Mesenchymal stem cell (in vitro differentiated cells and primary cell): ENCODE data around the gene GATAD2B.

Experiments
- DNase-seq: peaks from one replicate; pipeline ENCODE4 v3.0.0-alpha.2; 2013
- H2AFZ ChIP-seq: one replicate; pipeline ENCODE4 v1.6.1; 2013; ENCODE audit warnings: low read depth, mild to moderate bottlenecking, control low read depth, inconsistent platforms, low read length, moderate library complexity
- H2AK5ac ChIP-seq: 2 replicates; pipeline ENCODE4 v1.6.1; 2013; ENCODE audit warnings: low read length, moderate library complexity, mild to moderate bottlenecking, inconsistent platforms; ENCODE audit not compliant: severe bottlenecking
- H2BK120ac ChIP-seq: one replicate; pipeline ENCODE4 v1.6.1; 2013; ENCODE audit warnings: low read depth, mild to moderate bottlenecking, inconsistent platforms, low read length, moderate library complexity
- H2BK12ac ChIP-seq, 2 experiments: one replicate each; pipeline ENCODE4 v1.6.1; 2013; ENCODE audit warnings: inconsistent platforms in 2 of 2, low read length in 2 of 2, mild to moderate bottlenecking in 2 of 2, moderate library complexity in 2 of 2, control low read depth in 1 of 2
- H2BK15ac ChIP-seq: one replicate; pipeline ENCODE4 v1.6.1; 2013; ENCODE audit warnings: mild to moderate bottlenecking, low read depth, inconsistent platforms; ENCODE audit not compliant: poor library complexity, severe bottlenecking
- H2BK5ac ChIP-seq: 2 replicates; pipeline ENCODE4 v1.6.1; 2013; ENCODE audit warnings: low read depth, mild to moderate bottlenecking, low read length, control low read depth, inconsistent platforms; ENCODE audit not compliant: poor library complexity, severe bottlenecking
- H3K14ac ChIP-seq, 2 experiments: one replicate each; pipeline ENCODE4 v1.6.1; 2013; ENCODE audit warnings: inconsistent platforms in 2 of 2, low read length in 2 of 2, control low read depth in 1 of 2, mild to moderate bottlenecking in 1 of 2, moderate library complexity in 1 of 2
- H3K18ac ChIP-seq, 2 experiments: one replicate each; pipeline ENCODE4 v1.6.1; 2013; ENCODE audit warnings: inconsistent platforms in 2 of 2, low read length in 2 of 2, control low read depth in 1 of 2, low read depth in 1 of 2, mild to moderate bottlenecking in 1 of 2
- H3K23ac ChIP-seq, 2 experiments: one replicate each; pipeline ENCODE4 v1.6.1; 2013; ENCODE audit warnings: inconsistent platforms in 2 of 2, low read length in 2 of 2, mild to moderate bottlenecking in 2 of 2, moderate library complexity in 2 of 2, control low read depth in 1 of 2
- H3K27ac ChIP-seq: 2 replicates; pipeline ENCODE4 v1.5.1; 2013; ENCODE audit warnings: mild to moderate bottlenecking, moderate library complexity, low read length, control low read depth, inconsistent platforms; ENCODE audit not compliant: poor library complexity, severe bottlenecking
- H3K27me3 ChIP-seq, 2 experiments: 2 replicates each; pipeline versions ENCODE4 v1.6.1 to v1.7.0; 2013; ENCODE audit warnings: low read length in 2 of 2, mild to moderate bottlenecking in 2 of 2, moderate library complexity in 2 of 2, control low read depth in 1 of 2, inconsistent platforms in 1 of 2; ENCODE audit not compliant: control insufficient read depth in 1 of 2, insufficient read depth in 1 of 2
- H3K36me3 ChIP-seq, 2 experiments: 2 replicates each; pipeline versions ENCODE4 v1.6.1 to v1.7.0; 2013; ENCODE audit warnings: low read length in 2 of 2, control low read depth in 1 of 2, inconsistent platforms in 1 of 2, low read depth in 1 of 2, mild to moderate bottlenecking in 1 of 2; ENCODE audit not compliant: insufficient read depth in 2 of 2, control insufficient read depth in 1 of 2
- H3K4ac ChIP-seq, 2 experiments: one replicate each; pipeline ENCODE4 v1.6.1; 2013; ENCODE audit warnings: inconsistent platforms in 2 of 2, low read length in 2 of 2, mild to moderate bottlenecking in 2 of 2, moderate library complexity in 2 of 2, control low read depth in 1 of 2, low read depth in 1 of 2
- H3K4me1 ChIP-seq: 2 replicates; pipeline ENCODE4 v1.6.1; 2013; ENCODE audit warnings: low read depth, low read length, control low read depth; ENCODE audit not compliant: control insufficient read depth, insufficient read depth
- H3K4me2 ChIP-seq: 2 replicates; pipeline ENCODE4 v1.6.1; 2013; ENCODE audit warnings: low read length, mild to moderate bottlenecking, inconsistent platforms; ENCODE audit not compliant: poor library complexity, severe bottlenecking
- H3K4me3 ChIP-seq, 2 experiments: 2 replicates each; pipeline versions ENCODE4 v1.5.1 to v1.7.0; 2013; ENCODE audit warnings: low read length in 2 of 2, mild to moderate bottlenecking in 2 of 2, control low read depth in 1 of 2, low read depth in 1 of 2; ENCODE audit not compliant: insufficient read depth in 1 of 2
- H3K79me1 ChIP-seq: replicated peaks from 2 replicates; pipeline ENCODE4 v1.6.1; 2013; ENCODE audit warnings: mild to moderate bottlenecking, control low read depth, low read length, inconsistent platforms; ENCODE audit not compliant: poor library complexity, severe bottlenecking
- H3K9ac ChIP-seq: 2 replicates; pipeline ENCODE4 v1.7.0; 2013; ENCODE audit warnings: mild to moderate bottlenecking, low read length, moderate library complexity
- H3K9me3 ChIP-seq: 2 replicates; pipeline ENCODE4 v1.7.0; 2013; ENCODE audit warnings: mild to moderate bottlenecking, low read length; ENCODE audit not compliant: control insufficient read depth
- H4K8ac ChIP-seq: one replicate; pipeline ENCODE4 v1.6.1; 2013; ENCODE audit warnings: inconsistent platforms, mild to moderate bottlenecking, low read length, moderate library complexity
- H4K91ac ChIP-seq: one replicate; pipeline ENCODE4 v1.6.1; 2013; ENCODE audit warnings: mild to moderate bottlenecking, low read length, inconsistent platforms
- WGBS: methylation state at CpG from one replicate; pipeline ENCODE4 v1.1.7; 2013; ENCODE audit warnings: mixed read lengths; 5-methylcytosine and 5-hydroxymethylcytosine counted together

GATAD2B gene

DNA sequence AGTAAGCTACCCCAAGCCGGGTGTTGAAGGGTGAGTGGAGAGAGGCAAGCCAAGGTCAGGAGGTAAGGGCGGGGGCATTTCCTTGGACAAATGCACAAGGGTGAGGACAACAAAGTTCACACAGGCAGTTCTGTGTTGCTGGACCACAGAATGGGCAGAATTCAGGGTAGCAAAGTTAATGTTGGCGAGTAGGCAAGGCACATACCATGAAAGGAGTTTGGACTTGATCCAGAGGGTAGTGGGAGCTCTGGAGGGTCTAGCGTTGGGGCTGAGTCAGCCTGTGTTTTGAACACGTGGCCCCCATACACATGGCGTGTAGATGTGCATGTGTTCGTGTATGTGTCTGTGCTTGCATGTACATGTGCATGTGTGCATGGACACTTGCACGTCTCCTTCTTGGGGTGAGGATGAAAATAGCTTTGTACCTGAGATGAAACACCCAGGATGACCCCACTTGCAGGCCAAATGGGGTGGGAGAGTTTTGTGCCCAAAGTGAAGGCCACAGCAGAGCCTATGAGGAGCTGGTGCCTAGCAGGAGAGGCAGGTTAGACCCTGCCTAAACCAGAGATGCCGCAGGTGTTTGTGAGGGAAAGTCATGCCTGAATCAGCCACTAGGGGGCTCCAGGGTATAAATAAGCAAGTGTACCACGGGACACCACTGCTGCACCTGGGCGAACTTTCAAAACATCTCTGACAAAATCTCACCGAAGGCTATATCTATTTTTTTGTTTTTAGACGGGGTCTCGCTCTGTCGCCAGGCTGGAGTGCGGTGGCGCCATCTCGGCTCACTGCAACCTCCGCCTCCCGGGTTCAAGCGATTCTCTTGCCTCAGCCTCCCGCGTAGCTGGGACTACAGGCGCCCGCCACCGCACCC, 125.7 kb downstream of the GATAD2B start:
- no peak overlapping the region for H3K9ac ChIP-seq
- H3K27ac ChIP-seq, result no peak overlapping the region
- WGBS, result 62% methylated on average over 26 of the region's 26 CpGs
- no peak overlapping the region for H4K91ac ChIP-seq
- no peak overlapping the region for H2AK5ac ChIP-seq
- no peak overlapping the region for H4K8ac ChIP-seq
- no peak overlapping the region for H3K14ac ChIP-seq
- no peak overlapping the region for H2AFZ ChIP-seq
- no peak overlapping the region for H3K4me3 ChIP-seq
- no peak overlapping the region for H2BK120ac ChIP-seq
- H3K36me3 ChIP-seq, result peaks cover 10 to 32% of the 10 kb centered on the region in 2 experiments
- no peak overlapping the region for H3K23ac ChIP-seq
- H2BK15ac ChIP-seq, result no peak overlapping the region
- H3K4me2 ChIP-seq, result no peak overlapping the region
- H3K79me1 ChIP-seq, result no peaks in the 10 kb centered on the region
- no peak overlapping the region for H2BK12ac ChIP-seq
- no peak overlapping the region for H3K4ac ChIP-seq
- no peak overlapping the region for H2BK5ac ChIP-seq
- no peaks in the 10 kb centered on the region for H3K27me3 ChIP-seq
- no peaks in the 10 kb centered on the region for H3K9me3 ChIP-seq
- peak; percentile 64 for DNase-seq
- H3K4me1 ChIP-seq, result peaks cover 4% of the 10 kb centered on the region
- H3K18ac ChIP-seq, result no peak overlapping the region

DNA sequence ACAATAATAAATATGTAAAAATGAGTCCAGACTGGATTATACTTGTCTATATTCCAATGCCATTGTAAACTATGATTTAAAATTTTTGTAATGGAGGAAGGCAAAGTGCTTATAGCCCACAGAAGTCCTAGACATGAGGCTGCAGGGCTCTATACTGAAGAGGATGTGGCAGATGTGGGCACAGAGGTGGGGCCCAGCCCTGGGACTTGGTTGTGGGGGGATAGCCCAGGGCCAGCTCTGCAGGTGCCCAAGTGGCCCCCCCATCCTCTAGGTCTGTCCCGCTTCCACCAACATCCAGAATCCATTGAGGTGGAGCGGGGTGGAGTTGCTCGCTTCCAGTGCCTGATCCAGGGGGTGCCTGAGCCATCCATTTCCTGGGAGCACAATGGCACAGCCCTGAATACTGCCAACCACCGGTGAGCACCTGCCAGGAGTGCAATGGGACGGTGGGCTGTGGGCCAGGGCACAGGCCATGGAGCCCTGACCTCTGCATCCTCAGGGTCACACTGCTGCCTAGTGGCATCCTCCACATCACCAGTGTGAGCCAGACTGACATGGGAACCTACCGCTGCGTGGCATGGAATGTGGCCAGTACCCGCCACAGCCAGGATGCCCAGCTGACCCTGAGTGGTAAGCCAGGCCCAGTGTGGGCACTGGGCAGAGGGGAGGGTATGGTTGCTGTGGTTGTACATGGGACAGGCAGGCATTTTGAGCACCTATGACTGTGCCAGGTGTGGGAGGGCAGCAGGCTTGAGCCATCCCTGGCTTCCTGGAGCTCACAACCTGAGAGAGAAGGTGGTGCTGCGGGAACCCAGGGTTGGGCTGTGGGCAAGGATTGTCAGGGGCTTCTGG, 126.6 kb downstream of the GATAD2B start:
- Histone ChIP-seq H3K14ac (no peak overlapping the region), H3K27ac (no peak overlapping the region), H2BK5ac (no peak overlapping the region), H2BK120ac (no peak overlapping the region), H3K36me3 (peaks cover 3 to 24% of the 10 kb centered on the region in 2 experiments), H3K9me3 (no peaks in the 10 kb centered on the region), H3K9ac (no peak overlapping the region), H3K18ac (no peak overlapping the region), H4K8ac (no peak overlapping the region), H2BK12ac (no peak overlapping the region), H3K4ac (no peak overlapping the region), H2BK15ac (peak overlapping the region; percentile 17), H3K23ac (no peak overlapping the region), H3K4me1 (peaks cover 9% of the 10 kb centered on the region), H2AK5ac (no peak overlapping the region), H3K4me2 (no peak overlapping the region), H3K79me1 (no peaks in the 10 kb centered on the region), H2AFZ (no peak overlapping the region), H3K4me3 (no peak overlapping the region), H3K27me3 (no peaks in the 10 kb centered on the region), H4K91ac (no peak overlapping the region)
- 79% methylated on average over 9 of the region's 9 CpGs for WGBS
- no peak for DNase-seq

- no peak overlapping the region for H3K4me3 ChIP-seq
- H3K9ac ChIP-seq, result no peak overlapping the region
- no peak overlapping the region for H2BK5ac ChIP-seq
- 95% methylated on average over 17 of the region's 18 CpGs for WGBS
- peak overlapping the region in 1 of 2 experiments; percentile 29 for H2BK12ac ChIP-seq
- H2BK15ac ChIP-seq, result no peak overlapping the region
- peaks cover 9% of the 10 kb centered on the region for H3K4me1 ChIP-seq
- no peak overlapping the region for H3K4ac ChIP-seq
- no peak overlapping the region for H3K27ac ChIP-seq
- peak overlapping the region; percentile 2 for H4K91ac ChIP-seq
- peaks cover 0 to 16% of the 10 kb centered on the region in 2 experiments for H3K36me3 ChIP-seq
- no peak overlapping the region for H3K23ac ChIP-seq
- H3K9me3 ChIP-seq, result no peaks in the 10 kb centered on the region
- H3K18ac ChIP-seq, result peak overlapping the region in 1 of 2 experiments; percentile 54
- H3K14ac ChIP-seq, result no peak overlapping the region
- H4K8ac ChIP-seq, result peak overlapping the region; percentile 53
- no peak for DNase-seq
- H2AFZ ChIP-seq, result no peak overlapping the region
- no peaks in the 10 kb centered on the region for H3K27me3 ChIP-seq
- no peak overlapping the region for H2BK120ac ChIP-seq
- no peak overlapping the region for H3K4me2 ChIP-seq
- no peaks in the 10 kb centered on the region for H3K79me1 ChIP-seq
- H2AK5ac ChIP-seq, result no peak overlapping the region
These were observed 127.4 kb downstream of the GATAD2B start for GRCh38 chr1:153795330-153795837.
